H1 (cell line): ENCODE measurements around the gene ARHGAP26. TPM values are rescaled to one million over a fixed set of nuclear protein-coding genes. Genes with fewer than 3 reads are reported as not detected.

Experiments
- CTCF ChIA-PET: fragments of 300-600 bp; sonication (Branson Sonifier 250); formaldehyde crosslinking; loops from one replicate; lab custom pipeline; 2021; ENCODE audit not compliant: partially characterized antibody; lab: Charles Lee
- POLR2A ChIA-PET: fragments of 300-600 bp; sonication (Branson Sonifier 250); formaldehyde crosslinking; loops from one replicate; lab custom pipeline; 2021; ENCODE audit warnings: inconsistent platforms; ENCODE audit not compliant: partially characterized antibody; lab: Charles Lee
- DNase-seq, 2 experiments: peaks; one replicate each; pipeline versions ENCODE4 v3.0.0 to v3.0.0-alpha.2; 2010 to 2022; ENCODE audit warnings: low spot score in 2 of 2, low read depth in 1 of 2, mixed read lengths in 1 of 2
- FAIRE-seq: peaks from 2 replicates; lab custom pipeline; 2011; peaks lifted over from hg19 to GRCh38; lab: Jason Lieb, UNC
- H2AFZ ChIP-seq: 2 replicates; pipeline ENCODE4 v1.8.1; 2012; ENCODE audit warnings: low read length, inconsistent platforms
- H2AK5ac ChIP-seq: 2 replicates; pipeline ENCODE4 v1.6.1; 2013; ENCODE audit warnings: low read depth, low read length
- H2BK120ac ChIP-seq: replicated peaks from 2 replicates; pipeline ENCODE3; 2013; ENCODE audit warnings: low read depth, low read length, inconsistent platforms
- H2BK12ac ChIP-seq: 2 replicates; pipeline ENCODE4 v1.6.1; 2013; ENCODE audit warnings: low read depth, low read length
- H2BK15ac ChIP-seq: 2 replicates; pipeline ENCODE4 v1.6.1; 2013; ENCODE audit warnings: low read length
- H2BK20ac ChIP-seq: 2 replicates; pipeline ENCODE4 v1.6.1; 2013; ENCODE audit warnings: low read length
- H2BK5ac ChIP-seq: 2 replicates; pipeline ENCODE4 v1.6.1; 2013; ENCODE audit warnings: low read depth, low read length
- H3K14ac ChIP-seq: 2 replicates; pipeline ENCODE4 v1.6.1; 2013; ENCODE audit warnings: inconsistent platforms; ENCODE audit not compliant: insufficient read length
- H3K18ac ChIP-seq: 2 replicates; pipeline ENCODE4 v1.6.1; 2013; ENCODE audit warnings: low read length; ENCODE audit errors: extremely low read depth
- H3K23ac ChIP-seq: 2 replicates; pipeline ENCODE4 v1.6.1; 2013; ENCODE audit warnings: inconsistent platforms; ENCODE audit not compliant: insufficient read length
- H3K23me2 ChIP-seq: 2 replicates; pipeline ENCODE4 v1.6.1; 2013; ENCODE audit warnings: low read depth, low read length
- H3K27ac ChIP-seq: 2 replicates; pipeline ENCODE4 v1.6.1; 2011; ENCODE audit warnings: low read depth, low read length, inconsistent platforms
- H3K27me3 ChIP-seq, 4 experiments: replicated peaks in 1 of 4; 1 replicate in 1 of 4; 2 replicates in 3 of 4; pipeline versions ENCODE4 v1.6.1 to v1.8.1; 2011 to 2013; ENCODE audit warnings: low read length in 3 of 4, mild to moderate bottlenecking in 3 of 4, inconsistent platforms in 2 of 4, mixed read lengths in 2 of 4, moderate library complexity in 1 of 4; ENCODE audit not compliant: control insufficient read depth in 3 of 4, insufficient read depth in 3 of 4; ENCODE audit errors: extremely low read depth in 1 of 4
- H3K36me3 ChIP-seq, 4 experiments: 2 replicates each; pipeline versions ENCODE4 v1.6.1 to v1.8.1; 2011 to 2013; ENCODE audit warnings: mild to moderate bottlenecking in 4 of 4, low read length in 3 of 4, moderate library complexity in 2 of 4, control low read depth in 1 of 4, inconsistent platforms in 1 of 4; ENCODE audit not compliant: insufficient read depth in 4 of 4, control insufficient read depth in 2 of 4
- H3K4ac ChIP-seq: replicated peaks from 2 replicates; pipeline ENCODE3; 2013; ENCODE audit warnings: low read length, low read depth, mixed read lengths, inconsistent platforms; ENCODE audit not compliant: insufficient read length
- H3K4me1 ChIP-seq, 4 experiments: replicated peaks in 1 of 4; 1 replicate in 1 of 4; 2 replicates in 3 of 4; pipeline versions ENCODE4 v1.6.1 to v1.8.1; 2011 to 2013; ENCODE audit warnings: low read length in 3 of 4, inconsistent platforms in 2 of 4, mixed read lengths in 1 of 4; ENCODE audit not compliant: insufficient read depth in 4 of 4, control insufficient read depth in 3 of 4
- H3K4me2 ChIP-seq, 2 experiments: 2 replicates each; pipeline versions ENCODE4 v1.6.1 to v1.8.1; 2011 to 2013; ENCODE audit warnings: low read depth in 2 of 2, low read length in 2 of 2, control low read depth in 1 of 2, inconsistent platforms in 1 of 2, mild to moderate bottlenecking in 1 of 2; ENCODE audit not compliant: insufficient read depth in 1 of 2
- H3K4me3 ChIP-seq, 4 experiments: fragments of 200-600, 300-600 bp in 1 of 4; sonication (generic), shearing (Covaris generic), sonication (Bioruptor Twin) in 1 of 4; 2 replicates each; pipeline versions ENCODE4 v1.5.1 to v1.8.1; 2011 to 2016; ENCODE audit warnings: low read length in 4 of 4, low read depth in 3 of 4, control low read depth in 2 of 4, inconsistent platforms in 2 of 4, mild to moderate bottlenecking in 2 of 4, mixed read lengths in 1 of 4, moderate library complexity in 1 of 4; ENCODE audit not compliant: insufficient read depth in 2 of 4; ENCODE audit errors: extremely low read depth in 1 of 4
- H3K56ac ChIP-seq: replicated peaks from 2 replicates; pipeline ENCODE3; 2013; ENCODE audit warnings: low read depth, mild to moderate bottlenecking, mixed read lengths, low read length, inconsistent platforms; ENCODE audit not compliant: insufficient read length
- H3K79me1 ChIP-seq: 2 replicates; pipeline ENCODE4 v1.6.1; 2013; ENCODE audit warnings: low read depth, low read length, control low read depth
- H3K79me2 ChIP-seq, 2 experiments: 2 replicates each; pipeline versions ENCODE4 v1.6.1 to v1.8.1; 2012 to 2013; ENCODE audit warnings: low read length in 2 of 2, mild to moderate bottlenecking in 2 of 2, inconsistent platforms in 1 of 2; ENCODE audit not compliant: insufficient read depth in 2 of 2, control insufficient read depth in 1 of 2
- H3K9ac ChIP-seq, 4 experiments: replicated peaks in 1 of 4; 1 replicate in 1 of 4; 2 replicates in 3 of 4; pipeline versions ENCODE4 v1.6.1 to v1.8.1; 2011 to 2013; ENCODE audit warnings: low read depth in 3 of 4, low read length in 3 of 4, control low read depth in 2 of 4, mild to moderate bottlenecking in 2 of 4, moderate library complexity in 2 of 4, inconsistent platforms in 1 of 4; ENCODE audit errors: extremely low read depth in 1 of 4
- H3K9me3 ChIP-seq, 2 experiments: 2 replicates each; pipeline versions ENCODE4 v1.6.1 to v1.8.1; 2012 to 2013; ENCODE audit warnings: mild to moderate bottlenecking in 2 of 2, moderate library complexity in 2 of 2, control low read depth in 1 of 2, inconsistent platforms in 1 of 2, low read depth in 1 of 2, low read length in 1 of 2, mixed read lengths in 1 of 2; ENCODE audit not compliant: insufficient read depth in 2 of 2
- H4K20me1 ChIP-seq, 2 experiments: replicated peaks in 1 of 2; 2 replicates each; pipeline versions ENCODE3 to v1.8.1; 2011 to 2013; ENCODE audit warnings: inconsistent platforms in 2 of 2, low read length in 2 of 2, mild to moderate bottlenecking in 1 of 2; ENCODE audit not compliant: insufficient read depth in 2 of 2, control insufficient read depth in 1 of 2
- H4K5ac ChIP-seq: 2 replicates; pipeline ENCODE4 v1.6.1; 2013; ENCODE audit warnings: low read length, low read depth, mixed read lengths, inconsistent platforms; ENCODE audit not compliant: insufficient read length
- H4K8ac ChIP-seq: 2 replicates; pipeline ENCODE4 v1.8.0; 2013; ENCODE audit warnings: mild to moderate bottlenecking, moderate library complexity, low read length, inconsistent platforms; ENCODE audit not compliant: insufficient read depth; ENCODE audit errors: extremely low read depth
- H4K91ac ChIP-seq: replicated peaks from 2 replicates; pipeline ENCODE3; 2013; ENCODE audit warnings: low read length, mixed read lengths, inconsistent platforms; ENCODE audit not compliant: insufficient read length
- ASH2L ChIP-seq: fragments of 200-600, 300-600 bp; sonication (generic); IDR thresholded peaks from one replicate; pipeline ENCODE4 v1.7.1; 2017; ENCODE audit warnings: low read length
- BCL11A ChIP-seq, 2 experiments: IDR thresholded peaks; one replicate each; pipeline ENCODE4 v1.6.1; 2011; ENCODE audit warnings: low read depth in 2 of 2, low read length in 2 of 2, mild to moderate bottlenecking in 2 of 2
- CEBPB ChIP-seq: IDR thresholded peaks from 2 replicates; pipeline ENCODE4 v1.6.1; 2012; ENCODE audit warnings: low read depth, low read length
- CHD1 ChIP-seq: IDR thresholded peaks from 2 replicates; pipeline ENCODE4 v1.6.1; 2012; ENCODE audit warnings: low read depth, low read length, improper control_type of control experiment
- KDM1A ChIP-seq: fragments of 200-600, 300-600 bp; sonication (generic); IDR thresholded peaks from 2 replicates; pipeline ENCODE4 v1.7.1; 2016; ENCODE audit warnings: mild to moderate bottlenecking, low read length, borderline replicate concordance
- KDM4A ChIP-seq: IDR thresholded peaks from one replicate; pipeline ENCODE4 v1.7.1; 2012; ENCODE audit warnings: low read depth, mild to moderate bottlenecking, moderate library complexity, low read length, inconsistent platforms; ENCODE audit not compliant: severe bottlenecking
- KDM5A ChIP-seq: fragments of 200-600 bp; IDR thresholded peaks from 2 replicates; pipeline ENCODE4 v1.7.1; 2012; ENCODE audit warnings: mild to moderate bottlenecking, low read length, inconsistent platforms, mixed read lengths
- POLR2AphosphoS5 ChIP-seq: IDR thresholded peaks from 2 replicates; pipeline ENCODE4 v1.6.1; 2011; ENCODE audit warnings: low read depth, low read length
- RBBP5 ChIP-seq: IDR thresholded peaks from 2 replicates; pipeline ENCODE4 v1.7.1; 2012; ENCODE audit warnings: low read depth, mild to moderate bottlenecking, inconsistent platforms, low read length, moderate library complexity, borderline replicate concordance
- WGBS, 2 experiments: shearing (Covaris generic) in 1 of 2; methylation state at CpG; one replicate each; pipeline versions ENCODE4 v1.1.6 to v1.1.7; 2013 to 2015; ENCODE audit warnings: low lambda C conversion rate in 2 of 2, mixed read lengths in 2 of 2, inconsistent platforms in 1 of 2, low coverage in 1 of 2, missing lambda C conversion rate in 1 of 2; ENCODE audit not compliant: insufficient replicate concordance in 2 of 2, insufficient coverage in 1 of 2, insufficient read length in 1 of 2; ENCODE audit errors: extremely low coverage in 1 of 2, missing lambda C conversion rate in 1 of 2; 5-methylcytosine and 5-hydroxymethylcytosine counted together
- polyA plus RNA-seq, 7 experiments: library from polyadenylated mRNA; depleted of rRNA in 3 of 7; stranded (reverse) in 5 of 7; unstranded in 2 of 7; fragments of >200 nt in 5 of 7; fragments of 200-250 nt in 2 of 7; gene quantifications; 1 replicate in 5 of 7; 2 replicates in 1 of 7; 4 replicates in 1 of 7; pipeline versions ENCODE4 v1.2.1 to v1.2.3, GENCODE V29; 2011 to 2013; ENCODE audit warnings: missing spikeins in 2 of 7, mixed read lengths in 2 of 7
- total RNA-seq: library from RNA; stranded (reverse); fragmentation: NEBNext Ultra II Directional; extraction: Animal tissue kit (Norgen Biotek cat#: 25700); gene quantifications from 2 replicates; pipeline ENCODE4 v1.2.1, GENCODE V29; 2021
- TF ChIP-seq, protein P1 (sequence below): IDR thresholded peaks from 2 replicates; pipeline ENCODE4 v1.6.1; 2011; ENCODE audit warnings: low read depth, mild to moderate bottlenecking, low read length; ENCODE audit not compliant: insufficient read depth
- TF ChIP-seq, protein P2 (sequence below): IDR thresholded peaks from 2 replicates; pipeline ENCODE4 v1.6.1; 2012; ENCODE audit warnings: low read length, inconsistent platforms

Gene ARHGAP26
- total and polyA plus RNA-seq, 2 of the 8 experiments (the other 6 are each of a cell fraction or from before 2014, with no cell fraction given): 7.1 to 24.8 TPM

GRCh38 chr5:143230676-143230996 is 460.5 kb downstream of the ARHGAP26 start:
- Histone ChIP-seq H4K5ac (no peak overlapping the region), H3K9ac (no peak overlapping the region), H3K23me2 (no peaks in the 10 kb centered on the region), H3K9me3 (no peaks in the 10 kb centered on the region), H3K56ac (no peak overlapping the region), H3K27me3 (no peaks in the 10 kb centered on the region), H2BK15ac (no peak overlapping the region), H2BK120ac (no peak overlapping the region), H4K8ac (no peak overlapping the region), H3K27ac (no peak overlapping the region), H2AK5ac (no peak overlapping the region), H3K79me2 (no peaks in the 10 kb centered on the region), H3K4me1 (peaks cover 0 to 7% (median 3%) of the 10 kb centered on the region in 4 experiments; a peak in 4 of 7 replicates), H3K14ac (no peak overlapping the region), H2BK20ac (no peak overlapping the region), H3K36me3 (no peaks in the 10 kb centered on the region), H2AFZ (no peak overlapping the region), H3K18ac (no peak overlapping the region), H2BK5ac (no peak overlapping the region), H4K20me1 (no peaks in the 10 kb centered on the region), H3K23ac (no peak overlapping the region), H3K79me1 (no peaks in the 10 kb centered on the region), H3K4ac (no peak overlapping the region), H3K4me3 (no peak overlapping the region), H3K4me2 (no peak overlapping the region), H4K91ac (no peak overlapping the region), H2BK12ac (no peak overlapping the region)
- ChIA-PET POLR2A (no interaction called here), CTCF (interaction anchor here (1.0 kb wide), 1 partner anchor 214 kb away, joined by 3 read pairs; no protein-coding TSS in a partner anchor)
- FAIRE-seq (no peak), DNase-seq (no peak)
- 91% methylated on average over 6 of the region's 6 CpGs; no CpG with 5 or more reads in 1 of the 2 experiments for WGBS, 2 experiments
- TF ChIP-seq CHD1: no peak
- TF ChIP-seq KDM5A: no peak
- no peak for TF ChIP-seq RBBP5
- TF ChIP-seq ASH2L: no peak
- no peak for TF ChIP-seq CEBPB
- no peak for TF ChIP-seq KDM4A
- no peak for TF ChIP-seq POLR2AphosphoS5
- no peak for TF ChIP-seq KDM1A
- TF ChIP-seq, protein P1, sequence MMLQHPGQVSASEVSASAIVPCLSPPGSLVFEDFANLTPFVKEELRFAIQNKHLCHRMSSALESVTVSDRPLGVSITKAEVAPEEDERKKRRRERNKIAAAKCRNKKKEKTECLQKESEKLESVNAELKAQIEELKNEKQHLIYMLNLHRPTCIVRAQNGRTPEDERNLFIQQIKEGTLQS: no peak
- no peak for TF ChIP-seq BCL11A (IDR thresholded peaks at IDR 0.05; ENCODE audit: low read depth in 2 of 2, low read length in 2 of 2)
- TF ChIP-seq, protein P2, sequence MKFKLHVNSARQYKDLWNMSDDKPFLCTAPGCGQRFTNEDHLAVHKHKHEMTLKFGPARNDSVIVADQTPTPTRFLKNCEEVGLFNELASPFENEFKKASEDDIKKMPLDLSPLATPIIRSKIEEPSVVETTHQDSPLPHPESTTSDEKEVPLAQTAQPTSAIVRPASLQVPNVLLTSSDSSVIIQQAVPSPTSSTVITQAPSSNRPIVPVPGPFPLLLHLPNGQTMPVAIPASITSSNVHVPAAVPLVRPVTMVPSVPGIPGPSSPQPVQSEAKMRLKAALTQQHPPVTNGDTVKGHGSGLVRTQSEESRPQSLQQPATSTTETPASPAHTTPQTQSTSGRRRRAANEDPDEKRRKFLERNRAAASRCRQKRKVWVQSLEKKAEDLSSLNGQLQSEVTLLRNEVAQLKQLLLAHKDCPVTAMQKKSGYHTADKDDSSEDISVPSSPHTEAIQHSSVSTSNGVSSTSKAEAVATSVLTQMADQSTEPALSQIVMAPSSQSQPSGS: no peak
